ENCODE data around the gene MBNL1.
"Not testable (repeated sequence)": the region's sequence is repeated elsewhere in the genome, so short reads cannot be mapped to it uniquely, and the experiment has no call there.

Gene MBNL1

GRCh38 chr3:152357587-152357986, 88.9 kb downstream of the MBNL1 start:
- peak overlapping the region; percentile 23 for H3K27ac Mint-ChIP-seq
- no peaks in the 10 kb centered on the region for H3K9me3 Mint-ChIP-seq
- peaks cover 43% of the 10 kb centered on the region for H3K36me3 Mint-ChIP-seq (ENCODE audit: low read depth)
- H3K4me1 Mint-ChIP-seq (ENCODE audit: low read depth), result peaks cover 50% of the 10 kb centered on the region
- H3K4me3 Mint-ChIP-seq, result no peak overlapping the region
- H3K27me3 Mint-ChIP-seq (ENCODE audit: low read depth), result no peaks in the 10 kb centered on the region

- Mint-ChIP-seq H3K36me3 (ENCODE audit: low read depth) (peaks cover 37% of the 10 kb centered on the region), H3K27me3 (ENCODE audit: low read depth) (no peaks in the 10 kb centered on the region), H3K27ac (no peak overlapping the region), H3K4me1 (ENCODE audit: low read depth) (peaks cover 49% of the 10 kb centered on the region), H3K4me3 (no peak overlapping the region), H3K9me3 (no peaks in the 10 kb centered on the region)
Observed at GRCh38 chr3:152359385-152360248, 90.9 kb downstream of the MBNL1 start.

- peaks cover 36% of the 10 kb centered on the region for H3K36me3 Mint-ChIP-seq (ENCODE audit: low read depth)
- H3K4me1 Mint-ChIP-seq (ENCODE audit: low read depth), result peaks cover 46% of the 10 kb centered on the region
- H3K9me3 Mint-ChIP-seq, result no peaks in the 10 kb centered on the region
- no peak overlapping the region for H3K4me3 Mint-ChIP-seq
- no peak overlapping the region for H3K27ac Mint-ChIP-seq
- no peaks in the 10 kb centered on the region for H3K27me3 Mint-ChIP-seq (ENCODE audit: low read depth)
Observed at GRCh38 chr3:152360302-152360701, 91.6 kb downstream of the MBNL1 start.

- Mint-ChIP-seq H3K27me3 (ENCODE audit: low read depth) (no peaks in the 10 kb centered on the region), H3K4me3 (no peak overlapping the region), H3K9me3 (no peaks in the 10 kb centered on the region), H3K4me1 (ENCODE audit: low read depth) (peaks cover 44% of the 10 kb centered on the region), H3K27ac (no peak overlapping the region), H3K36me3 (ENCODE audit: low read depth) (peaks cover 43% of the 10 kb centered on the region)
Observed at GRCh38 chr3:152360966-152361365, 92.2 kb downstream of the MBNL1 start.

GRCh38 chr3:152362086-152362485, 93.4 kb downstream of the MBNL1 start:
- Mint-ChIP-seq H3K9me3 (peaks cover 2% of the 10 kb centered on the region), H3K4me1 (ENCODE audit: low read depth) (peaks cover 38% of the 10 kb centered on the region), H3K36me3 (ENCODE audit: low read depth) (peaks cover 43% of the 10 kb centered on the region), H3K27me3 (ENCODE audit: low read depth) (no peaks in the 10 kb centered on the region), H3K4me3 (no peak overlapping the region), H3K27ac (no peak overlapping the region)

- Mint-ChIP-seq H3K9me3 (peaks cover 8% of the 10 kb centered on the region), H3K4me3 (no peak overlapping the region), H3K36me3 (ENCODE audit: low read depth) (peaks cover 55% of the 10 kb centered on the region), H3K27ac (peak overlapping the region; percentile 36), H3K27me3 (ENCODE audit: low read depth) (no peaks in the 10 kb centered on the region), H3K4me1 (ENCODE audit: low read depth) (peaks cover 50% of the 10 kb centered on the region)
Observed at GRCh38 chr3:152364237-152364636, 95.5 kb downstream of the MBNL1 start.

GRCh38 chr3:152365126-152365525, 96.4 kb downstream of the MBNL1 start:
- Mint-ChIP-seq H3K36me3 (ENCODE audit: low read depth) (peaks cover 59% of the 10 kb centered on the region), H3K4me1 (ENCODE audit: low read depth) (peaks cover 51% of the 10 kb centered on the region), H3K27ac (no peak overlapping the region), H3K27me3 (ENCODE audit: low read depth) (no peaks in the 10 kb centered on the region), H3K4me3 (no peak overlapping the region), H3K9me3 (peaks cover 8% of the 10 kb centered on the region)

GRCh38 chr3:152365766-152366593, 97.3 kb downstream of the MBNL1 start:
- peaks cover 8% of the 10 kb centered on the region for H3K9me3 Mint-ChIP-seq
- H3K36me3 Mint-ChIP-seq (ENCODE audit: low read depth), result peaks cover 62% of the 10 kb centered on the region
- H3K27ac Mint-ChIP-seq, result no peak overlapping the region
- H3K4me1 Mint-ChIP-seq (ENCODE audit: low read depth), result peaks cover 55% of the 10 kb centered on the region
- H3K27me3 Mint-ChIP-seq (ENCODE audit: low read depth), result no peaks in the 10 kb centered on the region
- no peak overlapping the region for H3K4me3 Mint-ChIP-seq

- H3K4me3 Mint-ChIP-seq; H3K27me3 Mint-ChIP-seq (ENCODE audit: low read depth); H3K27ac Mint-ChIP-seq; H3K9me3 Mint-ChIP-seq: not testable (repeated sequence)
- peaks cover 69% of the 10 kb centered on the region for H3K36me3 Mint-ChIP-seq (ENCODE audit: low read depth)
- peaks cover 56% of the 10 kb centered on the region for H3K4me1 Mint-ChIP-seq (ENCODE audit: low read depth)
Observed at GRCh38 chr3:152367192-152367591, 98.5 kb downstream of the MBNL1 start.

GRCh38 chr3:152372633-152373032, 103.9 kb downstream of the MBNL1 start:
- not testable (repeated sequence) for H3K27ac Mint-ChIP-seq; H3K27me3 Mint-ChIP-seq (ENCODE audit: low read depth); H3K9me3 Mint-ChIP-seq; H3K4me3 Mint-ChIP-seq
- H3K36me3 Mint-ChIP-seq (ENCODE audit: low read depth), result peaks cover 55% of the 10 kb centered on the region
- H3K4me1 Mint-ChIP-seq (ENCODE audit: low read depth), result peaks cover 57% of the 10 kb centered on the region

- H3K27me3 Mint-ChIP-seq (ENCODE audit: low read depth), result no peaks in the 10 kb centered on the region
- H3K27ac Mint-ChIP-seq, result no peak overlapping the region
- H3K4me1 Mint-ChIP-seq (ENCODE audit: low read depth), result peaks cover 52% of the 10 kb centered on the region
- peaks cover 52% of the 10 kb centered on the region for H3K36me3 Mint-ChIP-seq (ENCODE audit: low read depth)
- no peaks in the 10 kb centered on the region for H3K9me3 Mint-ChIP-seq
- H3K4me3 Mint-ChIP-seq, result no peak overlapping the region
Observed at GRCh38 chr3:152373379-152373778, 104.7 kb downstream of the MBNL1 start.

GRCh38 chr3:152374262-152374990, 105.7 kb downstream of the MBNL1 start:
- Mint-ChIP-seq H3K27ac (peak overlapping the region; percentile 6), H3K4me1 (ENCODE audit: low read depth) (peaks cover 45% of the 10 kb centered on the region), H3K36me3 (ENCODE audit: low read depth) (peaks cover 43% of the 10 kb centered on the region), H3K9me3 (no peaks in the 10 kb centered on the region), H3K4me3 (no peak overlapping the region), H3K27me3 (ENCODE audit: low read depth) (no peaks in the 10 kb centered on the region)

- no peak overlapping the region for H3K27ac Mint-ChIP-seq
- H3K36me3 Mint-ChIP-seq (ENCODE audit: low read depth), result peaks cover 38% of the 10 kb centered on the region
- H3K4me3 Mint-ChIP-seq, result no peak overlapping the region
- no peaks in the 10 kb centered on the region for H3K9me3 Mint-ChIP-seq
- H3K27me3 Mint-ChIP-seq (ENCODE audit: low read depth), result no peaks in the 10 kb centered on the region
- H3K4me1 Mint-ChIP-seq (ENCODE audit: low read depth), result peaks cover 42% of the 10 kb centered on the region
Observed at GRCh38 chr3:152375546-152375945, 106.8 kb downstream of the MBNL1 start.

- no peak overlapping the region for H3K4me3 Mint-ChIP-seq
- peaks cover 38% of the 10 kb centered on the region for H3K4me1 Mint-ChIP-seq (ENCODE audit: low read depth)
- peak overlapping the region; percentile 45 for H3K27ac Mint-ChIP-seq
- H3K36me3 Mint-ChIP-seq (ENCODE audit: low read depth), result peaks cover 29% of the 10 kb centered on the region
- H3K9me3 Mint-ChIP-seq, result no peaks in the 10 kb centered on the region
- H3K27me3 Mint-ChIP-seq (ENCODE audit: low read depth), result no peaks in the 10 kb centered on the region
Observed at GRCh38 chr3:152376351-152377183, 107.8 kb downstream of the MBNL1 start.

Data from T-helper 1 cell treated with Interleukin-12 subunit alpha and Interleukin-12 subunit beta and Interleukin-4 antibody, amounts not matched to agents 30 μg/mL and 1 μg/mL, for 36 hours (primary cell).